Measurements from ENCODE around the gene MTHFSD. TPM values are rescaled to one million over a fixed set of nuclear protein-coding genes. Genes with fewer than 3 reads are reported as not detected.

MTHFSD gene
- total RNA-seq, 1 experiment from 2014 or later: 10.0 TPM

DNA sequence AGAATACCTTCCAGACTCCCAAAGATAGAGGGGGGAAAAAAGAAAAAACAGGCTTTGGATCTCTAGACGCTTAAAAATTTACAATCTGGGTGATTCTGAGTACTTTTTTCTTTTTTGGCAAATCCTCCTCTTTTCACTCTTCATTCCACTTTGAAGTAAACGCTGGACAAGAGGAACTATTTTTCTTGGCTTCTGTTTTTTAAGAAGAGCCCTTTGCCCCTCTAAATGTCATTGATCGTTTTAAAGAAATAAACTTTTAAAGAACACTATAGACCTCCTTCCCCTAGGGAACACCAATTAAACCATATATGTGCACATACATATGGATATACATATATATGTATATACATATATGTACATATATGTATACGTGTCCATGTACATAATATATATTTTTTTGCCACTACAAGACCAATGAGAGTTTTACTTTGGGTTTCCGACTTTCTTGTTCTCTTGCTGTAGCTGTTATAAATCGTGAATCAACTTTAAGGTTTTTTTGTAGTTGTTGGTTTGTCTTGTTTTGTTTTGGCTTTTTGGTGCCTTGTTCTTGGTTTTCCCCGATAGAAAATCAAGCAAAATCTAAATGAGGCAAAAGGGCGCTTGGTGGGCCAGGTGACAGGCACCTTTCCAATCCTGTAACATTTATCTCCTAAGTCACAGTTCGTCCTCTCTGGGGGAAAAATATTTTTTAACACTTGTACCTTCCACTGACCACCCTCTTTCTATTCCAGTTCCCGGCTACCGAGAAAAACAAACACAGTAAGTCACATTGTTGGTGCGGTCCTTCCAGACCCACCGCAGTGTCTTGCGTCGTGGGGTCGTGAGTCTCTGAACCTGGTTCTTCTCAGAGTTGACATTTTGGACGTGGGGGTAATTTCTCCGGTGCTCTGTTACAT lies 40.3 kb downstream of the MTHFSD start:
- DNase-seq (ENCODE audit: low spot score): no peak

DNA sequence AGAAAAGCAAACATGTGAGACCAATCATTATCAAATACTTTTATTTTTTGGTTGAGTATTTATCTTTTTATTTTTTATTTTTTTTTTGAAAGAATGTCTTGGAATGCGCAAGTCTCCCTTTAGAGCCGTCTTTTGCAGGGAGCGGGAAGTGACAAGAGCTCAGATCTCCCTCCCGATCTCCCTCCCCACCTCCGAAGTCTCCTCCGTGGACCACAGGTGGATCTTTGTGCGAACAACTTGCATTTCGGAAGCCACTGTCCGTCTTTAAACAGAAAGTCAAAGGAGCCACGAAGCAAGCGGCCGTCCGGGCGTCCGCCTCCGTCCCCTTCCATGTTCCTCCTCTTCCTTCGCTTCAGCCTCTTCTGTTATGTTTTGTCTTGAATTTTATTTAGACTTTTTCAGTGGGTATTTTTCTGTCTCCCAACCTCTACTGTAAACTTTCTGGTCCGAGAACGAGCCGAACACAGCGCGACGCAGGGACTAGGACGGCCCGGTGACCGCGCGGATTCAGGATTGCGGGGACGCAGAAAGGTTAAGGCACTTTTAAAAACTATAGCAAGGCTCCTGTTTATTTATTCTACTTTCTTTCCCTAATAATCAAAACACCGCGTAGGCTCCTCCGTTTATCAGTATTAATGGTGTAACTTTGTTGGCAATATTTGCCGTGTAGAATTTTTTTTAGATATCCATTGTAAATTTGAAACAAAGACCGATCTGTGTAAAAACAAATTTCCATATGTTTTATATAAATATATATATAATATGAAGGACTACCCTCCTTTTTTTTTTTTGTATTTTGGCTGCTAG lies 41.4 kb downstream of the MTHFSD start:
- no peak for DNase-seq (ENCODE audit: low spot score)

DNA sequence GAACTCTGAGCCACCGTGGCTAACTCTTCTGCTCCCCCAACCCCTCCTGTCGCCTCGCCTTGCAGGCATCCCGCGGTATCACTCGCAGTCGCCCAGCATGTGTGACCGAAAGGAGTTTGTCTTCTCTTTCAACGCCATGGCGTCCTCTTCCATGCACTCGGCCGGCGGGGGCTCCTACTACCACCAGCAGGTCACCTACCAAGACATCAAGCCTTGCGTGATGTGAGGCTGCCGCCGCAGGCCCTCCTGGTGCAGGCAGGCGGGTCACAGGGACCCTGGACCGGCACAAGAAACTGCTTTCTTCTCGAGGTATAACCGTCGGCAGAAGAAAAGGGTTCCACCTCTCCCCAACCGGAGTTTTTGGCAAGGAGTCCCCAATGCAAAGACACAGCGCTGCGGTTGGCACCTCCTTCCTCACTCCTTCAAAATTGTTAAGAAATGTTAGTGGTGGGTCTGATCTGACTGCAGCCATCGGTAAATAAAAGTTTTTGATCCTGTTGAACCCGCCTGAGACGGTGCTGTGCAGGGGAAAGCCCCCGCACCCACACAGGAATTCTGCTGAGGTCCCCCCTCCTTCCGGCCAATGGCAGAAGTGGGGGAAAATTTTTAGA lies 42.1 kb downstream of the MTHFSD start:
- DNase-seq (ENCODE audit: low spot score): no peak

DNA sequence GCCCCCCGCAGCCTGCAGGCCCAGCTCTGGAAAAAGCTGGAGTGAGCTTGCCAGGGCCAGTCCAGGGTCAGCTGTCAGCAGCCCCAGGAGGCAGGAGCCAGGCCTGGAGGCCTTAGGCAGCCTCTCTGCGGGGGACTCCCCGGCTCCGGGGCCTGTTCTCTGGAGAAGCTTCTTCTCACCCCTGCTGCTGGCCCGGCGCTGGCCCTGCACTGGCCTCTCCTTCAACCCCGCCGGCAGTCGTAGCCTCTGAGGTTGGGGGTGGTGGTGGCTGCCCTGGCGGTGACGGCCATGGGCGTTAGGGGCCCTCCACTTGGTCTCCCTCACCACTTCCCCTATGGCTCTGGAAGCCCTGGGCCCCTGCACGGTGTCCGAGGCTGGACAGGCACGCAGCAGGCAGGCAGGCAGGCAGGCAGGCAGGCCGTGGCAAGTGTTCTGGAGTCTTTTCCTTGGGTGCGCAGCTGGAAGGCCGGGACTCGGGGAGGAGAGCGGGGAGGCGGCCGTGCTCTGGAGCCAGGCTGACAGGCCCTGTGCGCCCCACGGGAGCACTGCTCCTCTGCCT lies 42.7 kb downstream of the MTHFSD start:
- no peak for DNase-seq (ENCODE audit: low spot score)

DNA sequence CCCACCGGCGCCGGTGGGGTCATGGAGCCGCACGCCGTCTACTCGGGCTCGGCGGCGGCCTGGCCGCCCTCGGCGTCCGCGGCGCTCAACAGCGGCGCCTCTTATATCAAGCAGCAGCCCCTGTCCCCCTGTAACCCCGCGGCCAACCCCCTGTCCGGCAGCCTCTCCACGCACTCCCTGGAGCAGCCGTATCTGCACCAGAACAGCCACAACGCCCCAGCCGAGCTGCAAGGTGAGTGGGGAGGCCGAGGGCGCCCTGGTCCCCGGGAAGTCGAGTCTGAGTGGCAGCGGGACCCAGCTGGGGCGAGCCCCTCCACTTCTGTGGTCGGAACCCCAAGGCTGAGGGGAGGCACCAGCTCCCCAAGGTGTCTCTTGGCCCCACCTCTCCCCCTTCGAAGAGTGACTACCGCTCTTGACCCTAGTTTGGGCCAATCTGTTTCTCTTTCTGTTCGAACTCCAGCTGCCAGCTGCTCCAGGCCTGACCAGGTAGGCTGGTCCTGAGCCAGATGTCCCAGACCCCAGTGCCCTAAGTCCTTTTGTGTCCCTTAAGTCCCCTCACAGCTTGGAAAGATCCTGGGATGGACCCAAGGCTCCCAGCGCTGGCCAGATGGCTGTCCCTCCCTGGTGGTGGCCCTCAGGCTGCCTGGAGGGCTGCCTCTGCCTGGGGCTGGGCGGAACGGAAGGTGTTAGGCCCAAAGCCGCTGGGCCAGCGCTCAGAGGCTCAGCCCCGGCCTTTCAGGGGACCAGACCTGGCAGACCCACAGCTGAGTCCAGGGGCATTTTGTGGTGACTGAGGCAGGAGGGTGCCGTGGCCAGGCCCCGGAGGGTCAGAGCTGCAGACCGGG lies 43.5 kb downstream of the MTHFSD start:
- DNase-seq (ENCODE audit: low spot score): no peak

DNA sequence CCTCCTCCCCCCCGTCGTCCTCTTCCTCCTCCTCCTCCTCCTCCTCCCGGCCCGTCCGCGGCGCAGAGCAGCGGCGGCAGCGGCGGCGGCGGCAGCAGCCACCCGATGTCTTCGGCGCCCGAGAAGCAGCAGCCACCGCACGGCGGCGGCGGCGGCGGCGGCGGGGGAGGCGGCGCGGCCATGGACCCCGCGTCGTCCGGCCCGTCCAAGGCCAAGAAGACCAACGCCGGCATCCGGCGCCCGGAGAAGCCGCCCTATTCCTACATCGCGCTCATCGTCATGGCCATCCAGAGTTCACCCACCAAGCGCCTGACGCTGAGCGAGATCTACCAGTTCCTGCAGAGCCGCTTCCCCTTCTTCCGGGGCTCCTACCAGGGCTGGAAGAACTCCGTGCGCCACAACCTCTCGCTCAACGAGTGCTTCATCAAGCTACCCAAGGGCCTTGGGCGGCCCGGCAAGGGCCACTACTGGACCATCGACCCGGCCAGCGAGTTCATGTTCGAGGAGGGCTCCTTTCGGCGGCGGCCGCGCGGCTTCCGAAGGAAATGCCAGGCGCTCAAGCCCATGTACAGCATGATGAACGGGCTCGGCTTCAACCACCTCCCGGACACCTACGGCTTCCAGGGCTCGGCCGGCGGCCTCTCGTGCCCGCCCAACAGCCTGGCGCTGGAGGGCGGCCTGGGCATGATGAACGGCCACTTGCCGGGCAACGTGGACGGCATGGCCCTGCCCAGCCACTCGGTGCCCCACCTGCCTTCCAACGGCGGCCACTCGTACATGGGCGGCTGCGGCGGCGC lies 44.4 kb downstream of the MTHFSD start, which contains the start of gene FOXF1:
Gene FOXF1, plus strand, starts transcription at position 63 of the 797 bp plus-strand sequence. Its CDS starts 43 bp downstream, at position 106.
- DNase-seq (ENCODE audit: low spot score): peak; percentile 65

DNA sequence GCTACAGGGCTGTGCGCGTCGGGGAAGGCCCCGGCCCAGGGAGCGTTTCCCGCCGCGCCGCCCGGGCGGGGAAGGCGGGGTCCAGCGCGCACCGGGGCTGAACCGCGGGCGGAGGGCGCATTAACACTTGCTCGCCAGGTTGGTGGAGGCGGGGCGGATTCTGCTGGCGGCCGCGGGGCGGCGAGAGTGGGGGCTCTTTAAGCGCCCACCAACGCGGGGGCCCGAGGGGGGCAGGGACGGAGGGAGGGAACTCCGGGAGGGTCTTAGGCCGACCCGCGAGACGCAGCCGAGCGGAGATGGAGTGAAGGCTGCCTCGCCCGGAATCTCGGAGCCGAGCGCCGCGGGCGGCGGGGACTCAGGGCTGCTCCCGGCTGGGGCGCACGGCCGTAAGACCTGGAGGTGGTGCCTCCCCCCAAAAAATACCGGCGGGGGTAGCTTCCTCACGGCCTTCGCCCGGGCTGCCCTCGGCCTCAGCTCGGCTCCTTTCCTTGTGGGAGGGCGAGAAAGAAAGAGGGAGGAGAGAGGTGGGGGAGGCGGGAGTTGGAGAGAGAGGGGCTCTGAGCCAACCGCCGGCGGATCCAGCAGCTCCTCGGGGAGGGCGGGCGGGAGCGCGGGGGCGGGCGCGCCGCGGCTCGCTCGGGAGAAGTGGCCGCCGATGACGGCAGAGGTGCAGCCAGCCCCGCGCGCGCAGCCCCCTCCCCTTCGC lies 45.1 kb downstream of the MTHFSD start:
- peak; percentile 95 for DNase-seq (ENCODE audit: low spot score)

DNA sequence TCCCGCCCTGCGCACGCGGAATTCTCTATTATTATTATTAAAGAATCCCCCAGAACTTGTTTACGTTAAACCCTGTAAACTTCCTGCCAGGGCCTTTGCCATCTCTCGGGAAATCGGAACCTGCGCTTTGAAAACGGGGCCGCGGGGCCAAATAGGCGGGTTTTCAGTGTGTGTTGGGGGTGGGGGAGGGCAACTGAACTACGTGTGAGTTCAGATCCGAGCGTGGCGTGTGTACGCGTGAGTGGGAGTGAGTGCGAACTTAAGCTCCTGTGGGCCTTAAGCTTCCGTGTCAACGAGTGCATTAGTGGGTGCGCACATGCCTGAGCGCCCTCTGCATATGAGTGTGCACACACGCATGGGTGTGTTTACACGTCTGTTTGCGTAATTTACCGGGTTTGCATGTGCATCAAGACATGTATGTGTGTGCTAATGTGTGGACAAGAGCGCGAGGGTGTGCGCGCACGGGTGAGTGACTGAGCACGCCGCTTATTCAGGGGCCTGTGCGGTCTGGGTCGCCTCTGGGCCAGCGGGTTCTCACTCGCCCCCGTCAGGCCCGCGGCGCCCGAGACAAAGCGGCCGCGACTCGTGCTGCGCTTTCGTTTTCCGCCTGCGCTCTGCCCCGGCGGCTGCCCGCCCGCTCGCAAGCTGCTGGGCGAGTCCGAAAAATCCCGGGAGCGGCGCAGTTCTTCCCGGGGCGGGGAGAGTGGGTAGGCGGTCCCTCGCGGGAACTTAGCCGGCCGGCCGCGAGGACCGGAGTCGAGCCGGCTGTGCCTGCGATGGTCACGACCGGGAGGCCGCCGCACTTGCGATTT lies 45.9 kb downstream of the MTHFSD start:
- peak; percentile 75 for DNase-seq (ENCODE audit: low spot score)

DNA sequence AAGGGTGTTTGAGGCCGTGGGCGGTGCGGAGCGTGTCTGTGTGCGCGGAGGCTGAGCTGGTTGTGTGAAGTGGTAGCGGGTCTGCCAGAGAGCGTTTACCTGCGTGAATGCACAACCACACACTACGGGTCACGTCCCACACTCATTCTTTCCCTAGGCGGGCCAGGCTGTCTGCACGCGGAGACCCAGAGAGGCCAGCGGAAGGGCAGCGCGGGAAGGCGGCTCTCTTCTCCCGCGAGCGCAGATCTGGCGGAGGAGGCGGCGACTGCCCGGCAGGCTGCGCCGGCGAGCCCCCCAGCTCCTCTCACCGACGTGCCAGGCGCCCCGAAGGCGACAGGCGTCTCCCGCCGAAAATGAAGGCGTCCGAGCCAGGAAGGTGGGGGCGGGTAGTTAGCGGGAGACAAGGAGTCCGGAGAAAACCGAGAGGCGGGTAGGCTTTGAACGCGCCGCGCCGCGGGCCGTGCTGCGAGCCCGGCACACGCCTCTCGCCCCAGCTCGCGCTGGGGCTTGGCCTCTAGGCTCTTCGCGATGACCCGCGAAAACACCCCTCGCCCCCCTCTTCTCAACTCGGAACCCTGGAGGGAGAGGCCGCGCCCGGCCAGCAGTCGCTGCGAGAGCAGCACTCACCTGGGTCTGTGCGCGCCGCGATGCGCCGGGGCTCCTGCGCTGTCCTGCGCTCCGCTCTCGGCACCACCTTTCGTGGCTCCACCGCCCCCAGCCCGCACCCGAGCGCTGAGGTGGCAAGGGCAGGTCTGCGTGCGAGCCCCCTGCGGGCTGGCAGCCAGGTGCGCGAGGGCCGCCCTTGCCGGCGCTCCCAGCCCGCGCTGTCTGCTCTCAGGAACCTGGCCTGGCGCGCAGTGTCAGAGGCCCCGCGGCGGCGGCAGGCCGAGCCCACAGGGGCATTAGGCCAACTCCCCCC lies 46.7 kb downstream of the MTHFSD start:
- DNase-seq (ENCODE audit: low spot score): no peak

DNA sequence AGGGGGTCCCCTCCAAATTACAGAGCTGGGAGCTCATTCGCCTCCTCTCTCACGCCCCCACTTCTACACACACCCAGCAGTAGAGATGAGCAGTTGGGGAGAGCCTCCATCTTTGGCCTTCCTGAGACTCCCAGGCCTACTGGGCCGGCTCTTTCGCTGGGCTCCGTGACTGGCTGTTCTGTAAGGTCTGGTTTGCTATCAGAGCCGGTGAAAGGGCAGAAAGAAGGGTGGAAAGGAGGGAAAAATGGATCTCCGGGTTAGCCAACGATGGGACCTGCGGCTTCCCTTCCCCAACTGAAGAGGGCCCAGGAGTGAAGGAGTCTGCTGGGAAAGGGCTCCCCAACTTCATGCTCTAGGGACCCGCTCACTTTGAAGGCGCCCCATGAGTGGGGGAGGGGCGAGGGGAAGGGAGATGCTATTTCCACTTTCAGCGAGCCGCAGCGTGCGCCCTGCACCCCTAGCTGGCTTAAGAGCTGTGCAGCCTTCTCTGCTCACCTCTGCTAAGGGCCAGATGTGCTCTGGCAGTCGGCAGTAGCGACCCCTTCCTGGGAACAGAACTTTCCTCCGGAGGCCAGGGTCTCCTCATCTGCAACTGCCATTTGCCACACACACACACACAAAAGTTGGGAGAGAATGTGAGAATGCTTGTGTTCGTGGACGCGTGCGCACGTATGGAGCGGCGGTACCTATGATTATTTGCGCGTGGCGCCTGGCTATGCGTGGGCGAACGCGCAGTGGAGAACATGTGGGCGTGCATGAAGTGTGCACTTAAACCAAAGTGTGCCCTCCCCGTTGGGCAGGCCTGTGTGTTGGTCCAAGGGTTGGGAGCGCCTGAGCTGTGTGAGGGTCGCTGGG lies 47.6 kb downstream of the MTHFSD start:
- DNase-seq (ENCODE audit: low spot score): no peak

DNA sequence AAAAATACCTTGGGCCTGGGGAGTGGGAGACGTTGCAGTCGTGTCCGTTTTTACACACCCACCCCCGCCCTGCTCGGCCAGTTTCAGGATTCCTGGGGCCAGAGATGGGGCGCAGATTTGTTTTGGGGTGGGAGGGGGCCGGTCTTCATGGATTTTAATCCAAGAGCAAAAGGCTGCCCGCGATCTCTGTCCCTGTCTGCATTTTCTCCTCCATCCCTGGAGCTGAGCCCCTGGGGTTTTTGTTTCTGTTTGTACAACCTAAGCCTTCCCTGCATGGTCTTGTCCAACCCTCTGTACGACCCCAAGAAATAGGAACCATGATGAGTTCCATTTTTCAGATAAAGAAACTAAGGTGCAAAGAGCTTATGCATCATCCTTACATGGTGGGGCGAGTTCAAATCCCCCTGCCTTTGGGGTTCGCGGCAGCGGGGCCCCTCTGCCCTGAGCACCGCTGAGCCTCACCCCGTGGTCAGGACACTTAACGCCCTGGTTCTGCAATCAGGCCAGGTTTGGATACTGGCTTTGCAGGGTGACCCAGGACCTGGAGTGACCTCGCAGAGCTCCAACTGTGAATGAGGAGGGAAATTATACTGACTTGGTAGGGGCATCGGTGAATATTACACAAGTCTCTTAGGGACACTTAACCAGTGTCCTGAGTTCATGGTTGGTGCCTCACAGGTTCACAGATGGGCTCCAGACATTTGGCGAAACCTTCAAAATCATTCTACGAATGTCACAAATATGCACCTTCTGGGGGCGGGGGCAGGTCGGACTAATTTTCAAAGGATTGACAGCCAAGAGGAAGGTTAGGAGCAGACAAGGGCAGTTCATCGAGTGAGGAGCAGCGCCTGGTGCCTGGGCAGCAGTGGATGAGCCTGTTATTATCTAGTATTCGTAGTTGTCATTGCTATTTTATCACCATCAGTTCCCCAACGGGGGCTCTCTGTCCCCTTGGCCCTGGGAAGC lies 48.9 kb downstream of the MTHFSD start:
- DNase-seq (ENCODE audit: low spot score): no peak

DNA sequence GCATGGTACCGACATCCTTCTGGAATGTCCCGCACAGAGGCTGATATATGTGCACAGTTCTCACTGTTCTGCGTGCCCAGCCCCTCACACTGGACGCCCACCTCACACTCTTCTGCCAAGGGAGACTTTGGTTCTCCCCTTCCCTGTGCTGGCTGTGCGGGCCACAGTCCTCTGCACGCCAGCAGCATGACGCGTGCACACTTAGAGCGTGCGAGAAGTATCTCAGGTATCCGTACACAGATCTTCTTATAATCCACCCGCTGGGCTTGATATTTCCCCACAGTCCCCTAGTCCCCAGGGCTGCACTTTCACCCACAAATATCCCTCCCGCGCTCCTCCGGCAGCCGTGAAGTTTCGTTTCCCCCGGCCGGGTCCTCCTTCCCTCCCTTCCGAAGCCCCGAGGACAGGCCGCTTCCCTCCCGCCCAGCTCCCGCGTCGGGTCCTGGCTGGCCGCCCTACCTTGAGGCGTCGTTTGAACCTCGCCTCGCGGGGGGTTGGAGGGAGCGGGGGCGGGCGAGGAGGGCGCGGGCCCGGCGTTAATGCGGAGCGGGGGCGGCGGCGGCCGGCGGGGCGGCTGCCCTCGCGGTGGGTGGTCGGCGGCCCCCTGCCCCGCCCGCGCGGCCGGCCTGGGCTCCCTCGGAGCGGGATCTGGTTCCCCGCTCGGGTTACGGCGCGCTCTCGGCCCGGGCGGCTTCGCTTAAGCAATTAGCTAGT lies 49.7 kb downstream of the MTHFSD start:
- no peak for DNase-seq (ENCODE audit: low spot score)

DNA sequence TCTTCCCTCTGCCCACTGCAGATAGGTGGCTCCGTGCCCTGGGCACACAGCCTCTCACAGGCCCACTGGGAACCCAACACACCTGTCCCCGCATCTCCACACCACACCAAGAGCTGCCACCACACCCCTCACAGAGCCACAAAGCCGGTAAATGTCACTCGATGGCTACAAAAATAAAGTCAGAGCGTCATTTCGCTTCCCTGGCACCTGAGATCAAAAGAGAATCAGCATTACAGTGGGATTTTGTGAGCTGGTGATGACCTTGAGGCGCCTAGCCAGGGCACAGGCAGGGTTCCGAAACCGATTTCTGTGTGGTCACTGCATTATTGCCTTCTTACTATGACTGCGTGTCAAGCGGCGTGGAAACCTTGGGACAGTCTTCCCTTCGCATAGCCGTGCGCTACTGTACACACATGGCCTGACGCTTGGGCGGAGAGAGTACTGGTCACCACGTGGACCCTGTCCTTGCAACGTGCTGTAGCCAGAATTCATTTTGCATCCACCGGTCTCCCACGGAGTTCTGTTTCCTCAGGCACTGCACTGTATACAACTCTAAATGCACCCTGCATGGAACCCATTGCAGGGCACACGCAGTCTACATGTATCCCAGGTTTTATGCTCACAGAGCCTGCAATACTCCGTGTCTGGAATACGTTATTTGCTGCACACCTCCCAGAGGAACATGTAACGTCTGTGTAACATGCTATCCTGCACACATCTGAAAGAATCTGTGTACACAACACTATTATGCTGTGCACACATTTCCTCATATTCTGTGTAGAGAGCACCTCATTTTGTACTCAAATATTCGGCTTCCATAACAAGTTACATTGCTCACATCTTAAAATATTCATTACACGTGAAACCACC lies 50.5 kb downstream of the MTHFSD start:
- no peak for DNase-seq (ENCODE audit: low spot score)

DNA sequence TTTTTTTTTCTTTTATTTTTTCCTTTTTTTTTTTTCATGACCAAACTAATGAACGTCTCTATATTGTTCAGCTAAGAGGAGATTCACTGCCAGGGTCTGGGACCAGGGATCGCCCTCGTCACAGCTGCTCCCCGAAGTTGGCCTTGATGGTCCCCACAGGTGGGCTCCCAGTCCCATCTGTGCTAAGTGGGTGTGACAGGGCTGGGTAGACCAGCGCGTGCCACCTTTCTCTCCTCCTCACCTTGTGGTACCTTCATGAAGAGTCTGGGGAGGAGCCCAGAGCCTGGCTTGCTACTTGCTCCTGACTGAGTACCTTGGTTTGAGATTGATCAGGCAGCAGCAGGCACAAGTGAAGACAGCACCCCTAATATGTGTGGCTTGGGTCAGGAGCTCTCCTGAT lies 51.2 kb downstream of the MTHFSD start:
- no peak for DNase-seq (ENCODE audit: low spot score)
